ENCODE results near the gene RGMA. TPM values are rescaled to one million over a fixed set of nuclear protein-coding genes. Genes with fewer than 3 reads are reported as not detected.

Gene RGMA
- total RNA-seq, 3 donors from 2014 or later, result 2.8 to 88.4 (median 10.6) TPM

DNA sequence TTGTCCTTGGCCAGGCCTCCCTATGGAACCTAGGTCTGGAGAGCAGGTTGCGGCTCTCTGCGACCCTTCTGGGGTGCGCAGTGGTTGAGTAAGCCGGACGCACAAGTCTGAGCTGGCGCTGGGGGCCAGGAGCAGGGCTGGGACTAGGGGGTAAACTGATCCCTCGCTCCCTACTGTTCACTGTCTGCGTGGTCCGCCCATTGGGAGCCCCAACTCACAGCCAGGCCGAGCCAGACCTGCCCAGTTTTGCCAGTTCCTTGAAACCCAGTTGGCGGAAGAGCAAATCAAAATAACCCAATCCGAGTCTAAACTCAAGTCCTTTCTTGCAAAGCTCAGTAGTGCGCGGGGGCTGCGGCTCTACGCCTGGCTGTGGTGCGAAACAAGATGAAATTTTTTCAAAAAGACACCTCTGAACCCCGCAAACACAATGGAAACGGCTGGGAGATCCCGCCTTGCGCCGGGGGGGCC is 17.5 kb downstream of the RGMA start:
- no peak for ATAC-seq
- TF ChIP-seq, protein P1, sequence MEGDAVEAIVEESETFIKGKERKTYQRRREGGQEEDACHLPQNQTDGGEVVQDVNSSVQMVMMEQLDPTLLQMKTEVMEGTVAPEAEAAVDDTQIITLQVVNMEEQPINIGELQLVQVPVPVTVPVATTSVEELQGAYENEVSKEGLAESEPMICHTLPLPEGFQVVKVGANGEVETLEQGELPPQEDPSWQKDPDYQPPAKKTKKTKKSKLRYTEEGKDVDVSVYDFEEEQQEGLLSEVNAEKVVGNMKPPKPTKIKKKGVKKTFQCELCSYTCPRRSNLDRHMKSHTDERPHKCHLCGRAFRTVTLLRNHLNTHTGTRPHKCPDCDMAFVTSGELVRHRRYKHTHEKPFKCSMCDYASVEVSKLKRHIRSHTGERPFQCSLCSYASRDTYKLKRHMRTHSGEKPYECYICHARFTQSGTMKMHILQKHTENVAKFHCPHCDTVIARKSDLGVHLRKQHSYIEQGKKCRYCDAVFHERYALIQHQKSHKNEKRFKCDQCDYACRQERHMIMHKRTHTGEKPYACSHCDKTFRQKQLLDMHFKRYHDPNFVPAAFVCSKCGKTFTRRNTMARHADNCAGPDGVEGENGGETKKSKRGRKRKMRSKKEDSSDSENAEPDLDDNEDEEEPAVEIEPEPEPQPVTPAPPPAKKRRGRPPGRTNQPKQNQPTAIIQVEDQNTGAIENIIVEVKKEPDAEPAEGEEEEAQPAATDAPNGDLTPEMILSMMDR (IDR thresholded peaks at IDR 0.05), result no peak
- intact Hi-C loops (cut with DNase I, micrococcal nuclease), result no loop called here
- H3K36me3 ChIP-seq (ENCODE audit: low read depth), result no peaks in the 10 kb centered on the region
- H3K4me3 ChIP-seq, result no peak overlapping the region
- no peaks in the 10 kb centered on the region for H3K9me3 ChIP-seq
- DNase-seq, result no peak
- H3K4me1 ChIP-seq (ENCODE audit: low read depth), result no peaks in the 10 kb centered on the region

GRCh38 chr15:93070551-93071296 is 18.3 kb downstream of the RGMA start:
- intact Hi-C loops (cut with DNase I, micrococcal nuclease), result no loop called here
- Histone ChIP-seq H3K4me3 (no peak overlapping the region), H3K36me3 (ENCODE audit: low read depth) (no peaks in the 10 kb centered on the region), H3K4me1 (ENCODE audit: low read depth) (no peaks in the 10 kb centered on the region), H3K9me3 (no peaks in the 10 kb centered on the region)
- DNase-seq, result no peak
- no peak for ATAC-seq
- TF ChIP-seq, protein P1 (IDR thresholded peaks at IDR 0.05), result no peak

DNA sequence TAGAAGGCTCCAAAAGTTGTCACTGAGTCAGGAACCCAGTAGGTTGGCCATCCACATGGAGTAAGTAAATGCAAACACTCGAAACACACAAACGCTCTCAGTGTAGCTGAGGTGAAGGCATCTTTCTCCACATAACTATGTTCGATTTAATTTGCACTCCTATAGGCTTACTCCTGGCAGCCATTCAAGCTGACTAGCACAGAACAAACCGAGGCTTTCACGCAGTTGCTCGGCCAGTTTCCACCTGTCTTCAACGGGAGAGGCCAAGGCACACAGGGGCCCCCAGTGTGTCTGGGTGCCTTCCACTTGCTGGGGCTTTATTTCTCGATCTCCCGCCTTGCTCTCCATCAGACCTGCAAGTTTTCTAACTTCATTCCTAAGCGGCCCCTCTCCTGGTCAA is 18.9 kb downstream of the RGMA start:
- H3K36me3 ChIP-seq (ENCODE audit: low read depth), result no peaks in the 10 kb centered on the region
- intact Hi-C loops (cut with DNase I, micrococcal nuclease), result no loop called here
- DNase-seq (no peak), ATAC-seq (no peak)
- no peak overlapping the region for H3K4me3 ChIP-seq
- TF ChIP-seq, protein P1 (IDR thresholded peaks at IDR 0.05), result no peak
- H3K4me1 ChIP-seq (ENCODE audit: low read depth), result no peaks in the 10 kb centered on the region
- no peaks in the 10 kb centered on the region for H3K9me3 ChIP-seq

- DNase-seq (no peak), ATAC-seq (no peak)
- TF ChIP-seq, protein P1 (IDR thresholded peaks at IDR 0.05), result no peak
- intact Hi-C loops (cut with DNase I, micrococcal nuclease), result no loop called here
- Histone ChIP-seq H3K9me3 (no peaks in the 10 kb centered on the region), H3K36me3 (ENCODE audit: low read depth) (no peaks in the 10 kb centered on the region), H3K4me1 (ENCODE audit: low read depth) (no peaks in the 10 kb centered on the region), H3K4me3 (no peak overlapping the region)
These were observed 20.3 kb downstream of the RGMA start for GRCh38 chr15:93068581-93069199.

GRCh38 chr15:93067649-93068085 is 21.3 kb downstream of the RGMA start:
- no peak for DNase-seq
- TF ChIP-seq, protein P1 (IDR thresholded peaks at IDR 0.05), result no peak
- Histone ChIP-seq H3K9me3 (no peaks in the 10 kb centered on the region), H3K4me3 (no peak overlapping the region), H3K4me1 (ENCODE audit: low read depth) (peaks cover 4% of the 10 kb centered on the region), H3K36me3 (ENCODE audit: low read depth) (no peaks in the 10 kb centered on the region)
- intact Hi-C loops (cut with DNase I, micrococcal nuclease), result no loop called here
- ATAC-seq, result no peak
